ENCODE results near the gene GPC6.

Gene GPC6

GRCh38 chr13:93872786-93873347, 646.3 kb downstream of the GPC6 start:
- DNase-seq = no peak

GRCh38 chr13:93875547-93875946, 648.9 kb downstream of the GPC6 start:
- no peak for DNase-seq

- DNase-seq = no peak
Measured at GRCh38 chr13:93876236-93876635, 649.6 kb downstream of the GPC6 start.

DNA sequence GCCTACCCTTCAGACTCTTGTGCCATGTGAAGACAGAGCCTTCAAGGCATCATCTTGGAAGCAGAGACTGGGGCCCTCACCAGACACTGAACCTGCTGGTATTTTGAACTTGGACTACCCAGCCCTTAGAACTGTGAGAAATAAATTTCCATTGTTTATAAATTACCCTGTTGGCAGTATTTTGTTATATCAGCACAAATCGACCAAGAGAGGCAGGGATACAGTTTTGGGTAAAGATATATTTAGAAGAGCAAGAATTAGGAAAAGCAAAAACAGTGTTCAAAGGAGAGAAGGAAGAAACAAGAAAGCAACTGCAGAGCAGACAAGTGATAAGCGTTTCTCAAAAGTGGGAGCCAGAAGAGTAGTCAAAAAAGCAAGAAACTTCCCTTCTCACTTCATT, 652.1 kb downstream of the GPC6 start:
- no peak for DNase-seq

DNA sequence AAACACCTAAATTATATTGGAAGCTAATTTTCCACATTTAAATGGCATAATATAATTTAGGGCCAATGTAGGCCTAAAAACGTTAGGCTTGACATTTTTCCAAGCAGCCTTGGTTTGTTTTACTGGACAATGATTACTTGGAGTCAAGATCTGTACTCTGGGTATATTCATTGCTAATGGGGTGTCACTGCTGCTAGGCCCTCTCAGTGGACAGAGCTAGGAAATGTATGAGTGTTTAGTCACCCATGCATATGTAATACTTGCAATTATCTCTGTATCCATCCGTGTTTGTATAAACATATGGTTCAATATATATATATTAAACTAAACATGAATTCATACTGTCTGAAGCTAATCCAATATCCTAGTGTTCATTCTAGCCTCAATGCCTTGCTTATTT, 654.8 kb downstream of the GPC6 start:
- no peak for DNase-seq

DNA sequence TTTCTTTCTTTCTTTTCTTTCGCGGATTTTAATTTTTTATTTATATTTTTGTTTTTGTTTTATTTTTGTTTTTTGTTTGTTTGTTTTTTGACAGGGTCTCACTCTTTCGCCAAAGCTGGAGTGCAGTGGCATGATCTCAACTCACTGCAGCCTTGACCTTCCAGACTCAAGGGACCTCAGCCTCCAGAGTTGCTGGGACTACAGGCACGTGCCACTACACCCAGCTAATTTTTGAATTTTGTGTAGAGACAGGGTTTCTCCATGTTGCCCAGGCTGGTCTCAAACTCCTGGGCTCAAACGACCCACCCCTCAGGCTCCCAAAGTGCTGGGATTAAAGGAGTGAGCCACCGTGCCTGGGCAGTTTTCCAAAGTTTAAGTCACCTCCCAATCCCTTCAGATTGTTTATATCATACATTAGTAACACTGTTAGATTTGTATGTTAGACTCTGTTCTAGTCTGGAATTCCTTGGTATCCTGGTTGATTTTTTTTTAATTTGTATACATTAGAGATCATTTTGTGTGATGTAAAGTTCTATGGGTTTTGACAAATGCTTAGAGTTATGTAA, 655.6 kb downstream of the GPC6 start:
- no peak for DNase-seq

GRCh38 chr13:93889430-93889951, 662.9 kb downstream of the GPC6 start:
- DNase-seq = no peak

DNA sequence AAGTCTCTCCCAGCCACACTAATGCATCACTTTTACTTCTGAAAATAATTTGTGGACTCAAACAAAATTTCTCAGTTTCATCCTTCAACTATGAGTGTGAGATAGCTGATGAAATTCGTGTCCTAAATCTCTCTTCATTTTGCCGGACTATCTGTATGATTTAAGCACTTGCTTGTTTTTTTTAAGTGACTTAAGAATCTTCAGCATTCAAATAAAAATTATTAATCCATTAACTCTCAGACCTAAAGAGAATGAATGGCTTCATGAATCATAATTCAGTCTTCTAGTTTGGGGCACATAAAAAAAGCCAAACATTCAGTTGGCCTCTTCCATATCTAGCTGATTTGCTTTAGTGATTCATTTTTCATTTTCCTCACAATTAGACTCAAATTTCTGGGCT, 673.4 kb downstream of the GPC6 start:
- DNase-seq = no peak

GRCh38 chr13:93900731-93901130, 674.1 kb downstream of the GPC6 start:
- no peak for DNase-seq

GRCh38 chr13:93903909-93904308, 677.3 kb downstream of the GPC6 start:
- DNase-seq = no peak

DNA sequence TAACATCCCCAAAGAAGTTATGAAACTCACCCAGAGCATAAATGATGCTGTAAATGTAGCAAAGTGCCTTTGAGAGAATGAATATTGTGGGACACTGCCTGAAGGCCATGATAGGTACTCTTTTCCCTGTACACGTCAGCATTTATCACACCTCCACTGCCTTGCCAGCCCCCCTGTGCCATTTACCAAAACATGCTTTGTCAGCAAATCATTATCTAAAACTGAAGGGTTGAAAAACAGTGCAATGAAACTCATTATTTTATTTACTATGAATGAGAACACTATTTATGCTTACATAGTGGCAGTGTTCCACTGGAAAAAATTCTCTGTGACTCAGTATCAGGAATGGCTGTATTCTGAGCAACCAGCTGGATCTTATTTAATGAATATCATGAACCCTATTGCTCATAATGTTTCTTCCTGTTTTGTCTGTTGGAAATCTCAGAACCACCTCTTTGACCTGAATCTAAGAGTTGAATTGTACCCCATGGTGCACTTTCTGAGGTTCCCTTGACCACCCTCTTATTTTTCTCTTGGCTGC, 688.7 kb downstream of the GPC6 start:
- DNase-seq = no peak

DNA sequence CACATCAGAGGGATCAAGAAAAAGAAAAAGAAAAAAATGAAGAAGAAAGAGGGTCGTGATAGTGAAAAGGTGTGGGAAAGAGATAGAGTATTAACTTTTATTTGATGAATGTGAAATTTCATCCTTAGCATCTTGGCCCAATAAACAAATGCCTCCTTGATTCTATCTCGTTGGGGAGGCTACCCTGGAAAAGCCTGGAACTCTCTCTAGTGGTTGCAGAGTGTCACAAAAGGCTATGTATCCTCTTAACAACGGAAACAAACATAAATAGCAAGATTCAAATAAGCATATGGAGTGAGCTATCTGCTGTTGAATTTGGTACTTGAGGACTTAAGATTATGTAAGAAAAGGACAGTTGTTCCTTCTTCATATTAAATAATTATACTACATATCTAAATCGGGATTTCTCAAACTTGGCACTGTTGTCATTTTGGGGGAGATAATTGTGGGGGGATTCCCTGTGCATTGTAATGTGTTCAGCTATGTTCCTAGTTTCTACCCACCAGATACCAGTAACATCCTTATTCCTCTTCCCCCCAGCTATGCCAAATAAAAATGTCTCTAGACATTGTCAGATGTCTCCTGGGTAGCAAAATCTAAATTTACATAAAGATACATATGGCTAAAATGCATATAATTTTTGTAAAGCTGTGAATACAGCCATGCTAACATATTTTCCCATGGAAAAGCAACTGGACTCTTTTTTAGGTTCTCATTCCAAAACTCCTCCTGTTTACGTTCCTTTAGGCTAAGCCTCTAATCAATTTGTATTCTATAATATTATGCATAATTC, 695.7 kb downstream of the GPC6 start:
- no peak for DNase-seq

DNA sequence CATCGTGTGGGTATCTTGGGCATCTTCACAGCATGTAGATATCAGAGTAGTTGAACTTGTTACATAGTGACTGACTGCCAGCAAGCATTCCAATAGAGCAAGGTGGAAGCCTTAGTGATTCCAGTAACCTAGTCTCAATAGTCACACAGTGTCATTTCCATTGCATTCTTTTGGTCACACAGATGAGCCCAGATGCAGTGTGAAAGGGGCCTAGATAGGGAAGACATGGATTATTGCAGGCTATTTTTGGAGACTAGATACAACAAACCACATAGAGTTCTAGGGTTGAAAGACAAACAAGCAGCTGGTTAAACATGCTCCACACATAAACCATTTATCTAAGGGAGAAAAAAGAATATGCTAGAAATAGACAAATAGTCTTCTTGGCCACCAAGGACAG, 699.4 kb downstream of the GPC6 start:
- no peak for DNase-seq

- DNase-seq = no peak
Measured at GRCh38 chr13:93926425-93926824, 699.8 kb downstream of the GPC6 start.

GRCh38 chr13:93927431-93927830, 700.8 kb downstream of the GPC6 start:
- no peak for DNase-seq

DNA sequence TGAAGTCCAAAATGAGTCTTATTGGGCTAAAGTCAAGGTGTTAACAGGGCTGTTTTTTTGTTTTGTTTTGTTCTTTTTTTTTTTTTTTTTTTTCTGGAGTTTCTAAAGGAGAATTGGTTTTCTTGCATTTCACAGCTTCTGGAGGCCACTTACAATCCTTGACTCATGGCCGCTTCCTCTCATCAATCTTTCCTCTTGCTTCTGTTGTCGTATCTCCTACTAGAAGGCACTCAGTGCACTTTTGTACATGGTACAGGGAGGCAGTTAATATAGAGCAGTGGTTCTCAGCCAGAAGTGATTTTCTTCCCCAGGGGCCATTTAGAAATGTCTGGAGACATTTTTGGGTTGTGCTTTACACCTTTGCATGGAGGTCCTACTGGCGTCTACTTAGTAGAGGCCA, 706.3 kb downstream of the GPC6 start:
- DNase-seq = no peak

DNA sequence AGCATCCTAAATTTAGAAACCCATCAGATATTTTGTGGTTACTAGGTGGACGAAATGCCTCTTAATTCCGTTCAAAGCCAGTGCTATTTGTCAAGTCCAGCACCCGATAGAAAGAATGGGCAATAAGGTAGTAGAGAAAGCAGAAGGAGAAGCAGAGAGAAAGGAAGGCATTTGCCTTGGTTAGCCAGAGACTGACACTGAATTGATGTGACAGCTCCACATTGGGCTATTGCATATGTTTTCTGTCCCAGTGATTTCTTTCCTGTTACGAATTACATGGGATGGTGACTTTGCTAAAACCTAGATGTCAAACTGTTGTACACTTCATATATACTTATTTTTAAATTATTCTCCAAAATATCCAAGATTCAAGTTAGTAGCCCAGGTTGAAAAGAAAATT, 710.3 kb downstream of the GPC6 start:
- DNase-seq = no peak

- DNase-seq = no peak
Measured at GRCh38 chr13:93941444-93941843, 714.8 kb downstream of the GPC6 start.

DNA sequence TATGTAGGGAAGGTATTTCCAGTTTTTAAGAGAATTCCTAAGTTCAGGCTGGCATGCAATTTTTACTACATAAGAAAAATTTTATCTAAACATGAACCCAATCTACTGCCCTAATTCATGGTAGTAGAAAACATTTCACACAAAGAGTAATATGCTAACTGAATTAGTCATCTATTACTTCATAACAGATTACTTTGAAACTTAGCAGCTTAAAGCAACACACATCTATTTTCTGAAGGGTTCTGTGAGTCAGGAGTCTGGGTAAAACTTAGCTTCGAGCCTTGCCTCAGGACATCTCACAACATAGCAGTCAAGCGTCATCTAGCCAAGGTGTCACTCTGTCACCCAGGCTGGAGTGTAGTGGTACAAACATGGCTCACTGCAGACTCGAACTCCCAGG, 715.4 kb downstream of the GPC6 start:
- no peak for DNase-seq

DNA sequence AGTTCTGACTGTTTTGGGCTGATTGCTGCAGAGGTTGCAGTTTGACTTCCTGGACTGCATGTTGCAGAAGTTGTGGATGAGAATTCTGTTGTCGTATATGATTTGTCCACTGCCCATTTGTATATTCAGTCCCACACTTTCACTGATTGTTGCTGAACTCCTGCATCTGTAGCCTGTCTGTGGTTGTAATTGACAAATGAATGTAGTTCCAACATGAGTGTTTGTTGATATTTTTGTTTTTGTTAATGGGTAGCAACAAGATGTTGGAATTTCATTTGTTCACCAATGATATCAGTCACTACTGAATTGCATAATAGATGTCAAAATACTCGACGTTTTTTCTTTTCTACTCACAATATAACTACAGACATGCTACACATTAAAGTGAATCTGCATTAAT, 719.0 kb downstream of the GPC6 start:
- no peak for DNase-seq

DNA sequence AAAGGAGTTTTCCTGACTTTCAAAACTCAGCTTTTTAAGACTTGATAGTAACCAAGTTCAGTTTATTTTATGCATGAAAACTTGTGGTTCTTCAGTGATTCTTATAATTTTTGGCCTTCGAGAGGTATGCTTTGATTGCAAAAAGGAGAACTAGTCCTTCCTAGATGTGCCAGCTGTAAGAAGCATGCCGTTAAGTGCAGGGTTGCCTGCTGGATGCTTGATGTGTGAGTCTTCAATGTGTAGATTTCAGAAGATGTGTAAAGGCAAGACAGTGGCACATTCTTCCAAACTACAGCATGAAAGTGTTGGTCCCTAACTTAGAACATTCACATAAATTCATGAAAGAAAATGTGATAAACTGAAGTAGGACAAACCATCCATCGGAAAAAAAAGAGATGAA, 720.4 kb downstream of the GPC6 start:
- DNase-seq = no peak

DNA sequence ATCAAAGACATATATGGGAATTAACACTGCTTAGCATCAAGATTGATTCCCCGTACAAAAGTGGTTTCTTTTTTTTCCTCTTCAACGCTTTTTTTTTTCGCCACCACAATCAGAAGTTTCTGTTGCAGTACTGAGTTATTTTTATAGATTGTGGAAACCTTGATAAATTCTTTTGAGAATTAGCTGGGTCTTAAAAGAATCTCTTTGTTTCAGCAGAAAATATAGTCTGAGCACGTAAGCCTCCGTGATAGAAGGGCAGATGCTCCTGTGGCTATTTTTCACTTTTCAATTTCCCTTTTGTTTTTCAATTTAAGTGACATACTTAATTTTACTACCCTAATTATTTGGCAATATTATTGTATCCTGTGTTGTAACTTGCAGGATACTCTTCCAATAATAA, 721.0 kb downstream of the GPC6 start:
- DNase-seq = no peak

DNA sequence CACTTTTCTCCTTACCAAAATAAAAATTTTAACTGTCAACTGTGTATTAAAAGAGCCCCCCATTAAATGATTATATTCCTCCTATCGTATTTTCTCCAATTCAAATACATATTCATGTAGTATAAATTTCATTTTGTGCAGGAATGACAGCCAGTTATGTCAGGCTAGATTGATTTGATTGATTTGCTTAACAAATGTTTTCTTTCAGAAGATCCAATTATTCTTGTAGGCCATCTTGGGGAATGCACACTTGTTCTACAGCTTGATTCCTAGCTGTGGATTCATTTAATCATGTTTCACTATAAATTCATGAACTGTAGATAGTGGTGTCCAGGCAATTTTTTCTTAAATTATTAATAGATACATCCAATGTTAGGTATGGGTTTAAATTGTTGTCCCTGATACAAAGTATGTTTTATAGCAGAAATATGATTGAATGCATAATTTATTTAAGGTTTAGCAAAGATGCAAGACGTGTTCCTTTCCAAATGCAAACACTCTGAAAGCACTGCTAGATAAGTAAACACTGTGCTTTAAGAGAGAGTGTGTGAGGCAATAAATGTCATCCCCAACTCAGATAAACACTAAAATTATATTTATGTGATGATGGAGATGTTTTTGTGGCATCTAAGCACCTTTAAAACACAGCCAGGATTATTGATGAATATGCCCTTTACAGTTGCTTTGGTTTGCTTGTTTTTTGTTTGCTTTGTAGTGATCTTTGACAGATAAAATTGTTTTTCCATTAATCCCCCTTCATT, 721.7 kb downstream of the GPC6 start:
- DNase-seq = no peak
